HG03469 (cell line): ENCODE data around the gene DMD.
"Not testable (repeated sequence)": the region's sequence is repeated elsewhere in the genome, so short reads cannot be mapped to it uniquely, and the experiment has no call there.

Source experiments
- ATAC-seq: cut with Tn5 transposase; IDR thresholded peaks from one replicate; pipeline ENCODE4 v1.9.1; 2021; ENCODE audit warnings: mild to moderate bottlenecking, moderate library complexity, moderate number of reproducible peaks; ENCODE audit not compliant: unreplicated experiment

The DMD gene

DNA sequence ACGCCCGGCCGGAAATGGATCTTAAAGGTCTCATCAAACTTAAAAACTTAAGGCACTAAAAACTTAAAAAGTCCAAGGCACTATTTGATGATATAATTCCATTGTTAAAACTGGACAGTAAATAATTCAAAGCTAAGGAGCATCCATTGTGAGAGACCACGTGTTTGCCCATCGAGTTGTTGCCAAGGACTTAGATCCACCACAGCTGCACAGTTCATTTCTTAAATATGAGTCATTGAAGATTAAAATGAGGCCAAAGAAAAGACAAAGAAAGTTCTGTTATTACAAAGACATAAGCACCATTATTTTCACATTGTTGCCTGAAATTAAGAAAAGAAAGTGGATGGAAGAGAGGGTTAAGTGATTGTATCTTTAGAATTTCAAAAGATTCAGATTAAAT lies 1728.0 kb downstream of the DMD start:
- no peak for ATAC-seq

DNA sequence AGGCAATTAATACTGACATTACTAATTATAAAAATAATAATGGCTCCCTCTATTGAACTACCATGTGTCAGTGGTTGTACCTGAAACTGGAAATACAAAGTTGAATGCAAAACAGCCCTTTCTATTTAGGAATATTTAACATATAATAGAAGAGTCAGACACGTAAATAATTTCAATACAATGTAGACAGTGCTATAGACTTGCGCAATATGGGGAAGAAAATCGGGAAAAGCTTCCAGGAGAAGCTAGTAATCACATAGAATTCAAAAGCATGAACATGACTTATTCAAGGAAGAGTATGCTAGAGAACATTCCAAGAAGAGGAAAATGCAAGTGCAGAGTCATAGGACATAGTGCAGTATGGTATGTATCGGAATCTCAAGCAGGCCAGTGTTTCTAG lies 1730.7 kb downstream of the DMD start:
- no peak for ATAC-seq

DNA sequence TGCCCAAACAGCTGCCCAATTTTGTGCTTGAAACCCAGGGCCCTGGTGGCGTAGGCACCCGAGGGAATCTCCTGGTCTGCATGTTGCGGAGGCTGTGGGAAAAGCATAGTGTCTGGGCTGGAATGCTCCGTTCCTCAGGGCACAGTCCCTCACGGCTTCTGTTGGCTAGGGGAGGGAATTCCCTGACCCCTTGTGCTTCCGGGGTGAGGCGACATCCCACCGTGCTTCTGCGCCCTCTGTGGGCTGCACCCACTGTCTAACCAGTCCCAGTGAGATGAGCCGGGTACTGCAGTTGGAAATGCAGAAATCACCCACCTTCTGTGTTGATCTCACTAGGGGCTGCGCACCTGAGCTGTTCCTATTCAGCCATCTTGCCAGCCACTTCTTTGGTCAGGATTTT lies 1740.1 kb downstream of the DMD start:
- ATAC-seq: no peak

DNA sequence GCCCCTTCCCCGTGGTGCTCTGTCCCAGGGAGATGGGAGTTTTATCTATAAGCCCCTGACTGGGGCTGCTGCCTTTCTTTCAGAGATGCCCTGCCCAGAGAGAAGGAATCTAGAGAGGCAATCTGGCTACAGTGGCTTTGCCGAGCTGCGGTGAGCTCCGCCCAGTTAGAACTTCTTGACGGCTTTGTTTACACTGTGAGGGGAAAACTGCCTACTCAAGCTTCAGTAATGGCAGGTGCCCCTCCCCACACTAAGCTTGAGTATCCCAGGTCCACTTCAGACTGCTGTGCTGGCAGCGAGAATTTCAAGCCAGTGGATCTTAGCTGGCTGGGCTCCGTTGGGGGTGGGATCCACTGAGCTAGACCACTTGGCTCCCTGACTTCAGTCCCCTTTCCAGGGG lies 1740.6 kb downstream of the DMD start:
- ATAC-seq: not testable (repeated sequence)

DNA sequence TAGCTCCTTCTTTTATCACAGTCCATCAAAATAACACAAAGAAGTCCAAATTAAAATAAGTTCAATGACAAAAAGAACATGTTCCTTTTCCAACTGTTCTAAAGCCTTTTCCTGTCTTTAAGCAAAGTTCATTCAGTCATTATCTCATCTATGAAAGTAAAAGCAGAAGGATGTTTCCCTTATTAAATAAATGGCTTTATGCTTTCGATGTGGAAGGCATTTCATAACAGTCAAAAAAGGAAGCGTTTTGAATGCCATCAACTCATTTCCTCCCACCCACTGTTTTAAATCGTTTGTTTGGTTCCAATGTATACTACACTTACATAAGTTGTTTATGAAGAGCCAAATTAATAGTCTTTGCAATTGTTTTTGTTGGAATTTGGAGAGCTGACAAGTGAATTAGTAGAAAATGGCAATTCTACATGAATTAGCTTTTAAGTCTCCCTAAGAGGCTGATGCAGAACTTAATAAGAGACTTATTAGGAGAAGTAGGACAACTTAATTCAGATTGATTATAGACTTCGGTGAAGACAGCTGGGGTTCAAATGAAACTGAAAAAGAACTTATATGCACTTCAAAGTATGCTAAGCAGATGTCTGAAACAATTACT lies 1746.9 kb downstream of the DMD start:
- ATAC-seq: no peak

DNA sequence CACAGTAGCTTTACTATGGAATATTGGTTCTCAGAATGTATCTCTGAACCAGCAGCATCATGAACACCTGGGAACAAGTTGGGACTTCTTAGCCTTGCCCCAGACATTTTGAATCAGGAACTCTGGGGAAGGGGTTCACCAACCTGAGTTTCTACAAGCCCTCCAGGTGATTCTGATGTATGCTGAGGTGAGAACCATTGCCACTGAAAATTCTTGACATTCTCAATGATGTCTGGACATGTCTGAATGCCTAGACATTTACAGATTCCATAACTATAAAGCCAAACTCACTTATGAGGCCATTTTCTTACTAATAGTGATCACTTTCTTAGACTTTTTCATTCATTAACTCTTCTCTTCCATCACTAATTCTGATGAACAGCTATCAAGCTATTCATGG lies 1750.1 kb downstream of the DMD start:
- no peak for ATAC-seq

DNA sequence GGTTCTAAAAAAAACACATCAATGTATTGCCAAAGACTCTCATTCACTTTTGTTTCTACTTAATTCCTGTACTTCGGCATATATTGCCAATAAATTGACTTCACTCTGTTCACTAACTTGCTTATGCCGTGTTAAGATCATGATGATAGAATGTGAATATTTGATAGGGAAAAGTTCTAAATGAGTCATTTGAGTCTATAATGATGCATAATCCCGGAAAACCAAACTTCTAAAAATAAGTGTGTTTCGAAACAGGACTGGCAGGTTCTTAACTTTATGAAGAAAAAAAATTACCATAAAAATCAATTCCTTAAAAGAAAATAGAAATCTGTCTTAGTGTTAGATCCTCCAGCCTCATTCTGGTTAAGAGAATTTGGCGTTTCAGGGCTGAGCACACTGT lies 1752.0 kb downstream of the DMD start:
- ATAC-seq: no peak

DNA sequence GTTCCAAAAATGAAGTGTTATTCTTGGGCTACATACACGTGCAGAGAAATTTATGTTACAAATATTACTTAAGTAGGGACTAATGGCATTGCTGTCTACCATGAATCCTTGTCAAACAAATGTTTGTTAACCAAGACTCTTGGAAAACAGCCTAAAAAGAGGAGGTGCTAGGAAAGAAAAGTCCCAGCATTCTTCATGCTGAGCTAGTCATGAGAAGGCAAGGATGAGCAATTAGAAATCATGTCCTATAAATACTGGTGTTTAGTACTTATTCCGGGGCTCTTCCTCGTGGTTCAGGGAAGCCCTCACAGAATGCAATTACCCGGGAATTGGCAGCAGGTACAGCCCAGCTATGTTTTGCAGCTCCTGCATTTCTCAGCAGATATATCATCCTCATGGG lies 1761.4 kb downstream of the DMD start:
- no peak for ATAC-seq

DNA sequence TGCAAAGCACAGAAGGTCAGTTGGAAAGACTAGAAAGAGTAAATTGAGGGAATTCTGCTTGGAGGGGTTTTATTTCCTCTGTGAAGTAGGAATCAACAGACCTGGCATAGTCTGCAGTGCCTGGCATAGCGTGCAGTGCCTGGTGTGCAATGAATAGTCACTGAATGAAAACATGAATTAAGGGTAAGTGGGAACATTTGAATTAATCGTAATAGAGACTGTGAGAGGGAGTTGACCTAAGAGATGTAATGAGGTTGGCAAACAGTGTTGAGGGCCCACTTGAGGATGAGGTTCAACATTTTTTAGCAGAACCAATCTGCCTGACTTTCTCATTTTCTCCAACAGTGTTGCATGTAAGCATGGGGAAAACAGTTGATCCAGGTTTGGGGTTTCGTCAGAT lies 1762.3 kb downstream of the DMD start:
- ATAC-seq: no peak

DNA sequence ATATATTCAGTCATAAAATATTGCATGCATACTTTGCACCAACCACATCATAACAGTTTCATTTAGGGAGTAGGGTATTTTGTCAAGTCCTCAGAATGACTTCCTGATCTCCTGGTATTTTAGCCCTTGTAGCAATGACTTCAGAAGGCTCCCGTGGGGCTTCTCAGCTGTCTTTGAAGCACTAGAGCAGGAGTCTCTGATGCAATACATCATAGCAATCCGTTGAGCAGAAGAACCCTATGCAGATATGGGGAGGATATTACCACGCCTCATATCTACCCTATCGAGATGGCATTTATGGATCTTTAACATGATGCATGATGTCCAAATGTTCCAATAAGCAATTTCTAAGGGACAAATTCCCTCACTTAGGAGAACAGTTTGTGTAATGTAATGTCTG lies 1765.8 kb downstream of the DMD start:
- ATAC-seq: no peak

DNA sequence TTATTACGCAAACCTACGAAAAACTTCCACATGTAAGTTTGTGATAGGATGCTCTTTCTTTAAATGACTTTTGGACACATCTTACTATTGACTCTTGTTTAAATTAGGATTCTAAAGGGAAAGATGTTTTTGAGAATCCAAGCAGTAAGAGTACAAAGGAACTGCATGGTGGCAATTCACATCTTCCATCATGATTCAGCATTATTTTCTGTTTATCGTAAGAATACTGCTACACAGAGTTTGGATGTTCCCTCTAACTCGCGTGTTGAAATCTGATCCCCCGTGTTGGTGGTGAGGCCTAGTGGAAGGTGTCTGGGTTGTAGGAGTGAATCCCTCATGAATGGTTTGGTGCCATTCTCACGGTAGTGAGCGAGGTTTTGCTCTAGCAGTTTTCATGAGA lies 1767.7 kb downstream of the DMD start:
- ATAC-seq: no peak

DNA sequence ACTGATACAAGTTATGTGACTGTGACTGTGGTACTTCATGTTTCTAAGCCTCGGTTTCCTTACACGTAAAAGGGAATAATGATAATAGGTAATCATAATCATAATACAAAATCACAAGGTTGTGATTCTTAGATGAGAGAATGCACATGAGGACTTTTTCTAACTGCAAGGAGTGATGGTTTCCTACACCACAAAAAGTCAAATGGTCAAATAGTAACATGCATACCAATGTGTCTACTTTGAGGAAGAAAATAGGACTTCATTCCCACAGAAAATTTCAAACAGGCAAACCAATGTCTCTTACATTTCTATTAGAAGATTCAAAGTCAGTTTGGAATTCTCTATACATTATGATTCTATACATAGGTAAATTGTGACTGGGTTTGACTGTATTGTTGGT lies 1770.8 kb downstream of the DMD start:
- ATAC-seq: no peak

DNA sequence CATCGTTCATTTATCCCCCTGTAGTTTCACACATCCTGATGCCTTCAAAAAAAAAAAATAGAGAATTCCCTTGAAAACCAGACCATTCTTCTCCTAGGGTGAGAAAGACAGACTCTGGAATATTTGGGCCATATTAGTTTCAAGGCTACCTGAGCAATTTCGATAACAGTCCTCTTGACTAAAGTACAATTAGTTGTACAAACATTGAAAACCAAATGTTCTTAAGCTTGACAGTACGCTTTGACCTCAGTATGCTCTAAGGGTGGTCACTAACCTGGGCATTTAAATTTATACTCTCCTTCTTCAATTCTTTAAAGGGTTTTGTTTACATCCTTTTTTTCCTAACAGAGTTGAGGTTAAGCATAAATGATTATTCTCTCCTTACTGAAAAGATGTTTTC lies 1774.9 kb downstream of the DMD start:
- ATAC-seq: no peak

DNA sequence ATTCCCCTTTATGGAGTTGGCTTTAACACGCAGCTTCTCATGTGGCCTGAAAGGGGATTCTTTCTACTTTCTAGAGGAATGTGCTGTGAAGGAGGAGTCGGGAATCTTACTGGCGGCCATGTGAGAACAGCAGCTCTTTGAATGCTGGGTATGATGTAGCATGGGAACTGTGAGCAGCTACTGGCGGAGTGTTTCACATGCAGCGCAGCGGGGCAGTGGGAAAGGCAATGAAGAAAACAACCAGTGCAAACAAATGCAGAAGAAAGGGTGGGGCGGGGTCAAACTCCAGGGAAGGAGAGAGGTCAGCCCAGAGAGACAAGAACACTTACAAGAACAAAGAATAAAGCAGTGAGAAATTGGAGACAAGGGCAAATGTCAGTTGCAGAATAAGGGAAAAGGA lies 1775.8 kb downstream of the DMD start:
- no peak for ATAC-seq

DNA sequence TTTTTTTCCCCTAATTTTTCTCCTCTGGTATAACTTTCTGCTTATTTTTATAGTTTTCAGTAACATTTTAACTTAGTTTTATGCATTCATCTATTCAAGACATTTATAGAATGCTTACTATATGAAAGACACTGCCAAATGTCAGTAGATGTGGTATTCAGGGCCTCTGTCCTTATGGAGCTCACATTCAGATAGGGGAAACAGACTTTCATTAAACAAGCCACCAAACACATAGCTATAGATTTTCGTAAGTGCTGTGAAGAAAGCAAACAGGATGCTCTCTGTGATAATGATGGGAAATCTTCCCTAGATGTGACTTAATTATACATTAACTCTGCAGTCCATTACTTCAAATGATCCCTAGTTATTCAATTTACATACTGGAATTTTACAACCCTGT lies 1777.5 kb downstream of the DMD start:
- ATAC-seq: no peak

DNA sequence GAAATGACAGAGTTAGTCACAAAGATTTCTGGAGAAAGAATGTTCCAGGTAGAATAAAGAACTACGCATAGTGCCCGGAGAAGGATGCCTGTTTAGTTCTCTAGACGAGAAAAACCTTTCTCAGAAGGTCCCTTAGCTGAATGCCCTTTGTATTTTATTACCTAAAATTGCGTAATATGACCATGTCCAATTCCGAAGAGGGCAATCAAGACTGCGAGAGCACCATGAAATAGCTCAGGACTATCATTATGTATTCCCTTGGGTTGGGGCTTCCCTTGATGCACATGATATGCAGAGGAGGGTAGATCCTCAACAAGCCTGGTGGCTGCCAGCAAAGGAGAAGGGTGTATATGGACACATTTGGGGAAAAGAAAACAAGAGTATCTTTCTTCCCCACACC lies 1781.4 kb downstream of the DMD start:
- ATAC-seq: no peak

DNA sequence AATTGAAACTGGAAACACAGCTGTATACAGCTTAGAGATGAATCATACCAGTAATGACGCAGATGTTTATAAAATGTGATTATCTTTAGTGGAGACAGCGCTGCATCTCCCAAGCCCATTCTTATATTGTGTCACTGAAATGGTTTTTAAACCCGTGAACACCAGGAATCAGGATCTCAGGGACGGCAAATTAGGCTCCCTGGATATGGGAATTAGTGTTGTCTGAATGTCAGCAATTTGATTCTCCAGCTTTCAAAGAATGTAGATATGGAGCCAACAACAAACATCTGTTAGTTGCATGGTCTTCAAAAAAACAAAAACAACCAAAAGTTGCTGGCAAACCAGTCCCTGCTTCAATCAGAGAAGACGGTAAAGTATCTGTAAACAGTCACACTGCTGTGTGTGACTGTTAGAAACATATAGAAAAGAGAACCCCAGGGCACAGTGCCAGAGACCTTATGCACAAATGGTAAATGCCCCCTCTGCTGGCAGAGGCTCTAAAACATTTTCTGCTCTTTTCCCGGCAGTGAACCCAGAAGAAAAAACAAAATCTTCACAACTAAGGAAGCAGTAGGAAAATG lies 1787.7 kb downstream of the DMD start:
- no peak for ATAC-seq

DNA sequence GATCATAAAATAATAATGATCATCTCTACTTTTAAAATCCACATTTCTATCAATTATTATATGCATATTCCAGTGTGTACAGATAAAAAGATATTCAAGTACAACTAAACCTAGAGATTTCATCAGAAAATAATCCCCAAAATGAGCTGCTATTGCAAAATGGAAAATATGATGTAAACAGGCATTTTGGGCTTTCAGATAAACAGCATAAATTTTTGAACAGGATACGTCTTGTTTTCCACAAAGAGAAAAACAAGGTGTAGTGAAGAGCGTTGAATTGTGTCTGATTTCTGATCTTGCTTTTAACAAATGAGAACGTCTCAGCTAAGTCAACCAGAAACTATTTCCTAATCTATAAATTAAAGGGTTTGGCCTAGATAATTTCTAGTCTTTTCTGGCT lies 1789.9 kb downstream of the DMD start:
- no peak for ATAC-seq

DNA sequence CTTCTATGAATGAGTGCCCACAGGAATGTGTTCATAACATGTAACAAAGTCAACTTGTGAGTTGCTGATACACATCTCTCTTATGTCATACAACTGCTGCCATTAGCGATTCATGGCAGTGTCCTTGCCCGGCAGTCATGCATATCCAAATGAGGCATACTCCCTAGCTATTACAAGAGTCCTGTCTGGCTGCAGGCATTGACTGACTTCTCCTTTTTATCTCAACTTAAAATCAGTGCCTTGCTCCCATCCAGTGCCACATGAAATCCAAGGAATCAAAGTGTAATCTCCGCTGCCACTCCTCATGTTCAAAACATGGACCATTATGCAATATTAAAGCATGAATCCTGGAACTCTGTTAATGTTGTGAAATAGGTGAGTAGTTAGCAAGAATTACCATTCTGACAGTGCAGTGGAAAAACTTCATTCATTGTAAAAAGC lies 1790.6 kb downstream of the DMD start:
- ATAC-seq: no peak

DNA sequence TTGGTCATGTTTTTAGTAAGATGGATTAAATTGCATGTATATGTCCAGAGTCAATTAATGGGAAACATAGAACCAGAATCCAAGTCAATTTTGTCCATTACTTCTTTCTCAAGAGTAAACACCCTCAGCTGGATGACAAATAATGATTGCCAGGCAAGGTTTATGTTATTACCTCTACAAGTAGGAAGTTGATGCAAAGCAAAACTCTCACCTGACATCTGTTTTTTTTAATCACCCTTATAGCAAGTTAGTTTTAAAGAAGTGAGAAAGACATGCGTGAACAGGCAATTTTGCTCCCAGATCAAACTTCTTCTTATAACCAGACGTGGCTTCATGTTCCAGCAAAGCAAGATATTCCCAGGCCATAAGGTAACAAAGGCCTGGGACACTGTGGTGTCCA lies 1791.0 kb downstream of the DMD start:
- ATAC-seq: no peak

DNA sequence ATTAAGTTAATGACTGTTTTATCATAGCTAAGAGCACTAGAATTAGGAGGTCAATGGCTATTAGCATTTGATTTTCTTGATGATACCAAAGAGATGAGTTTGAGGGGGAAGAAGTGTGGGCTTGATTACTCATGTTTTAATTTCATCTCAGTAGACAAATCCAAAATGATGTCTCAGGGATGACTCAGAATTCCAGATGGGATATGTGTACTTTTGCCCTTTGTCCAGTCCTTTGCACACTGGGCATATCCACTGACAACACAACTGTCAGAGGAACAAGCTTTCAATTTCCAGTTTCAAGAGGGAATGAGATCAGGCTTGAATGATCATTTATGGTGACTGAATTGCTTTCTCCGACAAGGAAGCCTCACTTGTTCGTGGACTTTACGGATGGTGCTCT lies 1814.2 kb downstream of the DMD start:
- ATAC-seq: no peak

DNA sequence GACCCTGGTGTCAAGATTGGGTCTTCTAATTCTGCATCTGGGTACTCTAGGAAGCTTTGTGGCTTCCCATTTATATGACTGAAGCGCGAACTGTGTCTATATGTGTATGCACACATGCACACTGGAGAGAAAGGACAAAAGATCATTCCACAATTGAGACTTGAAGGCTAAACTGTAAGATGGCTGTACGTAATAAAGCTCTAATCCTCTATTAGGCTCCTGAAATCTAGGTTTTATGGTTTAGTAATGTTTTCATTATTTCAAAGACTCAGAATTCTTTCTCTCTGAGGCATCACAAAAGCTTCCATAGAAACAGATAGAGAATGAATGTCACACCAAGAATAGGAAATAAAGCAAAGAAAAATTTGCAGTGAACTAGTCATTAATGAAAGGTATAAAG lies 1818.8 kb downstream of the DMD start:
- no peak for ATAC-seq

DNA sequence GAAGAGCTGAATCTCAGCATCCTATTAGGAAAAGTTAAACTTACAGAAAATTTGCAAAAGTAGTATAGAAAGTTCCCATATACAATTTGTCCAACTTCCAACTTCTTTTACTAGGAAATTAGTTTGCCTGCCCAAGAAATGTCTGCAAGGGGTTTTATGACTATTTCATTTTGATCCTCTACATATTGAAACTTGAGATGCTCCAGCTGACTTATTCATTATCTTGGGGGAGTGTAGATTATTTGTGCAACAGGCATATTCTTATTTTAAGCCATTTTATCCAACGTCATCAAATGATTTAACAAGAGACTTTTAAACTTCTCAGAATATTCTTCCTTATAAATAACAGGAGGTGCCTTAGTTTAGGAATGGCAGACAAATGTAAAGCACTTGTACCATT lies 1822.4 kb downstream of the DMD start:
- ATAC-seq: no peak
